22Rv1 (cell line): Measurements from ENCODE around the gene MOV10L1.

Source experiments
- ZFX ChIP-seq: fragments of 450-650 bp; IDR thresholded peaks from 2 replicates; pipeline ENCODE4 v1.6.1; 2017; ENCODE audit warnings: antibody characterized with exemption, borderline replicate concordance
- TF ChIP-seq, protein P1 (sequence below): fragments of 450-650 bp; IDR thresholded peaks from 2 replicates; pipeline ENCODE4 v1.5.1; 2017; ENCODE audit warnings: mild to moderate bottlenecking

DNA sequence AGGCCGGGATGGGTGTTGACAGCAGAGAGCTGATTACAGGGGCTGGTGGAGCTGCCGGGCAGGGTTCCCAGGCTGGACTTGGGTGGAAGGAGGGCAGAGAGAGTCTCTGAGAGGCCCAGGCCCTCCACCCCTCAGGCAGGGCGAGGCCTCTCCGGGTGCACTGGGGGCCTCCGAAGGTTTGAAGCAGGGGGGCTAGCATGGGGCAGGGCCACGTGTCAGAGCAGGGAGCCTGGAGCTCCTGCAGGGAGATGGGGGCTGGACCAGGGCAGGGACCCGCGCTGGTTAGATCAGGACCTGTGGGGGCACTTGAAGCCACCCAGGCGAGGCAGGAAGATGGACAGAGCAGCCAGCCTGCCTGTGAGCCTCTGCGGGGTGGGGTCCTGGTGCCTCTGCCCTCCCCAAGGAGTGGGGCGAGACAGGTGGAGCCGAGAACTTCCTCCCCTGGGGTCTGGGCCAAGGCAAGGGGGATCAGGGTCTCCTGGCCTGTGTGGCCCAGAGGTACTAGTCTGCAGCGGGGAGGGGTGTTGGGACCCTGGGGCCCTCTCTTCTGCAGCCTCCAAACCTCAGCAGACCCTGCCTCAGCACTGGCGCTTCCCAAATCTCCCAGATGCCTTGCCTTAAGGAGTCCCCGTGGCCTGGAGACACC, 81.6 kb downstream of the MOV10L1 start:
- TF ChIP-seq, protein P1, sequence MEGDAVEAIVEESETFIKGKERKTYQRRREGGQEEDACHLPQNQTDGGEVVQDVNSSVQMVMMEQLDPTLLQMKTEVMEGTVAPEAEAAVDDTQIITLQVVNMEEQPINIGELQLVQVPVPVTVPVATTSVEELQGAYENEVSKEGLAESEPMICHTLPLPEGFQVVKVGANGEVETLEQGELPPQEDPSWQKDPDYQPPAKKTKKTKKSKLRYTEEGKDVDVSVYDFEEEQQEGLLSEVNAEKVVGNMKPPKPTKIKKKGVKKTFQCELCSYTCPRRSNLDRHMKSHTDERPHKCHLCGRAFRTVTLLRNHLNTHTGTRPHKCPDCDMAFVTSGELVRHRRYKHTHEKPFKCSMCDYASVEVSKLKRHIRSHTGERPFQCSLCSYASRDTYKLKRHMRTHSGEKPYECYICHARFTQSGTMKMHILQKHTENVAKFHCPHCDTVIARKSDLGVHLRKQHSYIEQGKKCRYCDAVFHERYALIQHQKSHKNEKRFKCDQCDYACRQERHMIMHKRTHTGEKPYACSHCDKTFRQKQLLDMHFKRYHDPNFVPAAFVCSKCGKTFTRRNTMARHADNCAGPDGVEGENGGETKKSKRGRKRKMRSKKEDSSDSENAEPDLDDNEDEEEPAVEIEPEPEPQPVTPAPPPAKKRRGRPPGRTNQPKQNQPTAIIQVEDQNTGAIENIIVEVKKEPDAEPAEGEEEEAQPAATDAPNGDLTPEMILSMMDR, result no peak
- TF ChIP-seq ZFX, result no peak
